Transverse colon (tissue), 4 donors: ENCODE data around the gene LGALS9C.
"Not testable (repeated sequence)": the region's sequence is repeated elsewhere in the genome, so short reads cannot be mapped to it uniquely, and the experiment has no call there.

Source experiments
- POLR2A ChIP-seq: fragments of 450-650 bp; IDR thresholded peaks from one replicate; pipeline ENCODE4 v1.6.1; 2016; ENCODE audit warnings: antibody characterized with exemption, mild to moderate bottlenecking, moderate library complexity
- POLR2AphosphoS5 ChIP-seq, 3 donors: sonication (generic); formaldehyde crosslinking; IDR thresholded peaks; one replicate each; pipeline ENCODE4 v1.6.1; 2016; ENCODE audit warnings: antibody characterized with exemption in 3 of 3
- TF ChIP-seq, protein P1 (sequence below), 5 experiments: fragments of 200-600 bp in 3 of 5; fragments of 450-650 bp in 2 of 5; sonication (generic) in 3 of 5; IDR thresholded peaks; 1 replicate in 2 of 5; 2 replicates in 3 of 5; pipeline ENCODE4 v1.5.1; 2016 to 2017; ENCODE audit warnings: antibody characterized with exemption in 5 of 5, inconsistent platforms in 3 of 5, mild to moderate bottlenecking in 2 of 5, moderate library complexity in 1 of 5

DNA sequence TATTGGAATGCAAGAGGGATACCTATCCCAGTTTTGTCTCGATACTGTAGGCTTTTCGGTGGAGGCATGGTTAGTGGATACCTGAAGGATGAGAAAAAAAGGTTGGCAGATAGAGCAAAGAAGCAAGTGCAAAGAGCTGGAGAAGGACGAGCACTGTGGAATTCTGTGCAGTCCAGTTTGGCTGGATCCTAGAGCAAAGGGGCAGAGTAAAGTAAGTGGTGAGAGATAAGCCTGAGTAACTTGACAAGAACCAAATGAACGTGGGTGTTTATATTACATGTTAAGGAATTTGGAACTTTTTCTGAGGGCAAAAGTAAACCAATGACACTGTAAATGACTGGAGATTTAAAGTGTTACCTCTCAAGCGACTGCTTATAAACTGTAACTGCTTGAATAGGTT lies 66.3 kb downstream of the LGALS9C start:
- TF ChIP-seq, protein P1, sequence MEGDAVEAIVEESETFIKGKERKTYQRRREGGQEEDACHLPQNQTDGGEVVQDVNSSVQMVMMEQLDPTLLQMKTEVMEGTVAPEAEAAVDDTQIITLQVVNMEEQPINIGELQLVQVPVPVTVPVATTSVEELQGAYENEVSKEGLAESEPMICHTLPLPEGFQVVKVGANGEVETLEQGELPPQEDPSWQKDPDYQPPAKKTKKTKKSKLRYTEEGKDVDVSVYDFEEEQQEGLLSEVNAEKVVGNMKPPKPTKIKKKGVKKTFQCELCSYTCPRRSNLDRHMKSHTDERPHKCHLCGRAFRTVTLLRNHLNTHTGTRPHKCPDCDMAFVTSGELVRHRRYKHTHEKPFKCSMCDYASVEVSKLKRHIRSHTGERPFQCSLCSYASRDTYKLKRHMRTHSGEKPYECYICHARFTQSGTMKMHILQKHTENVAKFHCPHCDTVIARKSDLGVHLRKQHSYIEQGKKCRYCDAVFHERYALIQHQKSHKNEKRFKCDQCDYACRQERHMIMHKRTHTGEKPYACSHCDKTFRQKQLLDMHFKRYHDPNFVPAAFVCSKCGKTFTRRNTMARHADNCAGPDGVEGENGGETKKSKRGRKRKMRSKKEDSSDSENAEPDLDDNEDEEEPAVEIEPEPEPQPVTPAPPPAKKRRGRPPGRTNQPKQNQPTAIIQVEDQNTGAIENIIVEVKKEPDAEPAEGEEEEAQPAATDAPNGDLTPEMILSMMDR (IDR thresholded peaks at IDR 0.05) = not testable (repeated sequence)
- not testable (repeated sequence) for TF ChIP-seq POLR2AphosphoS5 (IDR thresholded peaks at IDR 0.05); POLR2A
